Adrenal gland (tissue), 5 donors: ENCODE data around the gene SART3.

Experiments used
- CTCF ChIP-seq, 6 experiments: fragments of 450-650 bp in 4 of 6; fragments of 200-600 bp in 2 of 6; sonication (generic) in 1 of 6; IDR thresholded peaks; 1 replicate in 5 of 6; 2 replicates in 1 of 6; pipeline versions ENCODE4 v1.5.1 to v1.8.0; 2016 to 2021; ENCODE audit warnings: antibody characterized with exemption in 6 of 6, mild to moderate bottlenecking in 2 of 6, moderate library complexity in 1 of 6
- POLR2A ChIP-seq, 2 donors: fragments of 450-650 bp; IDR thresholded peaks; one replicate each; pipeline ENCODE4 v1.6.1; 2017; ENCODE audit warnings: antibody characterized with exemption in 2 of 2, mild to moderate bottlenecking in 2 of 2, moderate library complexity in 1 of 2
- donor health status: DM: no; HTN: no; CAD: no.

GRCh38 chr12:108568338-108569154 lies 7.6 kb upstream of the SART3 start:
- no peak for TF ChIP-seq CTCF (IDR thresholded peaks at IDR 0.05)
- TF ChIP-seq POLR2A (IDR thresholded peaks at IDR 0.05), result no peak
